ENCODE measurements around the gene GPR161.
"Not testable (repeated sequence)": the region's sequence is repeated elsewhere in the genome, so short reads cannot be mapped to it uniquely, and the experiment has no call there.

GPR161 gene

DNA sequence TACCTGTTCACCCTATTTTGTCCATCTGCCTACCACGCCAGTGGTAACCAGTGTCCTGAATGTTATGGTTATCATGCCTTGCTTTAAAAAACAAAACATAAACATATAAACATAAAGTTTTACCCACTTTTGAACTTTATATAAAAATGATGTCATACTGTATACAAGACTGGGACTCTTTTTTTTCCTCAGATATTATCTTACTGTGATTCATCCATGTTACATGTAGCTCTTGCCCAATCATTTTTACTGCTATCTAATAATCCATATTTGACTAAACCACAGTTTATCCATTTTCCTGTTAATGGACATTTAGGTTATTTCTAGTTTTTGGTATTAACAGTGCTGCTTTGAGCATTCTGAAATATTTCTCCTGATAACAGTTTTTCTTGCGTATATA, 78.8 kb downstream of the GPR161 start:
- Histone ChIP-seq H3K9me3 (ENCODE audit: low read length) (no peaks in the 10 kb centered on the region), H3K79me2 (ENCODE audit: insufficient read depth, low read length) (no peaks in the 10 kb centered on the region), H4K20me1 (ENCODE audit: insufficient read depth, low read length) (no peaks in the 10 kb centered on the region), H2AFZ (ENCODE audit: low read length) (no peak overlapping the region), H3K27ac (ENCODE audit: low read depth, low read length, poor library complexity, severe bottlenecking) (no peak overlapping the region), H3K27me3 (ENCODE audit: insufficient read depth, low read length) (no peaks in the 10 kb centered on the region), H3K36me3 (ENCODE audit: insufficient read depth, low read length) (peaks cover 12% of the 10 kb centered on the region; the same call in 1 of the 2 replicates), H3K9me2 (ENCODE audit: low read depth, low read length) (no peaks in the 10 kb centered on the region), H3F3A (ENCODE audit: insufficient read depth, low read length) (no peaks in the 10 kb centered on the region), H3K4me3 (ENCODE audit: low read depth, low read length, poor library complexity, severe bottlenecking) (no peak overlapping the region), H3K9ac (ENCODE audit: low read length) (no peak overlapping the region), H3K4me1 (ENCODE audit: insufficient read depth, low read length, severe bottlenecking) (peaks cover 11% of the 10 kb centered on the region), H3K4me2 (ENCODE audit: low read length) (no peak overlapping the region)
- TF ChIP-seq EZH2 (IDR thresholded peaks at IDR 0.05; ENCODE audit: borderline replicate concordance, low read length) = no peak
- TF ChIP-seq, protein P1, sequence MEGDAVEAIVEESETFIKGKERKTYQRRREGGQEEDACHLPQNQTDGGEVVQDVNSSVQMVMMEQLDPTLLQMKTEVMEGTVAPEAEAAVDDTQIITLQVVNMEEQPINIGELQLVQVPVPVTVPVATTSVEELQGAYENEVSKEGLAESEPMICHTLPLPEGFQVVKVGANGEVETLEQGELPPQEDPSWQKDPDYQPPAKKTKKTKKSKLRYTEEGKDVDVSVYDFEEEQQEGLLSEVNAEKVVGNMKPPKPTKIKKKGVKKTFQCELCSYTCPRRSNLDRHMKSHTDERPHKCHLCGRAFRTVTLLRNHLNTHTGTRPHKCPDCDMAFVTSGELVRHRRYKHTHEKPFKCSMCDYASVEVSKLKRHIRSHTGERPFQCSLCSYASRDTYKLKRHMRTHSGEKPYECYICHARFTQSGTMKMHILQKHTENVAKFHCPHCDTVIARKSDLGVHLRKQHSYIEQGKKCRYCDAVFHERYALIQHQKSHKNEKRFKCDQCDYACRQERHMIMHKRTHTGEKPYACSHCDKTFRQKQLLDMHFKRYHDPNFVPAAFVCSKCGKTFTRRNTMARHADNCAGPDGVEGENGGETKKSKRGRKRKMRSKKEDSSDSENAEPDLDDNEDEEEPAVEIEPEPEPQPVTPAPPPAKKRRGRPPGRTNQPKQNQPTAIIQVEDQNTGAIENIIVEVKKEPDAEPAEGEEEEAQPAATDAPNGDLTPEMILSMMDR (IDR thresholded peaks at IDR 0.05; ENCODE audit: low read length) = no peak

DNA sequence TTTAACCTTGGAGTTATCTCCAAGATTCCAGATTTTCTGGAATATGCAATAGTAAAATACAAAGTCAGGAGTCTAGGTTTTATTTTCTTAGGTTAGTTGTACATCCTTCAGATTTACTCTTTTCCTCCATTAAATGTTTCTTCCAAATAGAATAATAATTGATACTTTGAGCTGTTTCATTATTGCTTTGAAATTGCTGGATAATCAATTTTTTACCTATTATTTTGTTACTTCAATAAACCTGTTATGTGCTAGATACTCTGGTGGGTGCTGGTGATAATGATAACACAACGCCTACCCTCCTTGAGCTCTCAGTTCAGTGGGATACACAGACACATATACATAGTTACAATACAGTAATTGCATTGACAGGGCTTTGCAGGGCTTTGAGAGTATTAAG, 79.4 kb downstream of the GPR161 start:
- H3K9ac ChIP-seq (ENCODE audit: low read length) = no peak overlapping the region

DNA sequence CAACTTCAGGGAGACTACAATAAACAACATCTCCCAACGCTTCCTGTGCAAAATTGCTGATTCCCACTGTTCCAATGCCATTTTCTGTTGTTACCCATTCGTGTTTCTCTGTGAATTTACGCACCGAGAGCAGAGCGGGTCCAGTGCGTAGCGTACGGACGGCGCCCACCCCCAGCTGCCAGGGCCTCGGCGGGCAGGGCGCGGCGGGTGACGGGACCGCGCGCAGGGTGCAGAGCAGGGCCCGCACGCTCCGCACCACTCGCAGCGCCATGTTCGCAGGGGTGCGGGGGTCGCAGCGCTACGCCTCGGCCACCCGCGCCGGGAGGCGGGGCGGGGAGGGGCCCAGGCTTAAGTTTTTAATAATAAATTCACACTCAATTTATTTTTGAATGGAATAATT, 80.6 kb downstream of the GPR161 start:
- H3K9me3 ChIP-seq (ENCODE audit: low read length); H4K20me1 ChIP-seq (ENCODE audit: insufficient read depth, low read length); H3K27me3 ChIP-seq (ENCODE audit: insufficient read depth, low read length); H3K9me2 ChIP-seq (ENCODE audit: low read depth, low read length); H3K27ac ChIP-seq (ENCODE audit: low read depth, low read length, poor library complexity, severe bottlenecking); H3F3A ChIP-seq (ENCODE audit: insufficient read depth, low read length); H3K4me2 ChIP-seq (ENCODE audit: low read length); H3K4me3 ChIP-seq (ENCODE audit: low read depth, low read length, poor library complexity, severe bottlenecking); H3K9ac ChIP-seq (ENCODE audit: low read length); H2AFZ ChIP-seq (ENCODE audit: low read length); H3K79me2 ChIP-seq (ENCODE audit: insufficient read depth, low read length): not testable (repeated sequence)
- H3K4me1 ChIP-seq (ENCODE audit: insufficient read depth, low read length, severe bottlenecking) = peaks cover 11% of the 10 kb centered on the region
- peaks cover 24% of the 10 kb centered on the region for H3K36me3 ChIP-seq (ENCODE audit: insufficient read depth, low read length)

More for the DNA sequence above, 79.4 kb downstream of the GPR161 start:
- Histone ChIP-seq H3K9me2 (ENCODE audit: low read depth, low read length) (no peaks in the 10 kb centered on the region), H2AFZ (ENCODE audit: low read length) (no peak overlapping the region), H4K20me1 (ENCODE audit: insufficient read depth, low read length) (no peaks in the 10 kb centered on the region), H3K27ac (ENCODE audit: low read depth, low read length, poor library complexity, severe bottlenecking) (no peak overlapping the region), H3K9me3 (ENCODE audit: low read length) (no peaks in the 10 kb centered on the region), H3K4me2 (ENCODE audit: low read length) (no peak overlapping the region), H3K4me3 (ENCODE audit: low read depth, low read length, poor library complexity, severe bottlenecking) (no peak overlapping the region), H3K79me2 (ENCODE audit: insufficient read depth, low read length) (no peaks in the 10 kb centered on the region), H3F3A (ENCODE audit: insufficient read depth, low read length) (no peaks in the 10 kb centered on the region), H3K27me3 (ENCODE audit: insufficient read depth, low read length) (no peaks in the 10 kb centered on the region), H3K4me1 (ENCODE audit: insufficient read depth, low read length, severe bottlenecking) (peaks cover 11% of the 10 kb centered on the region), H3K36me3 (ENCODE audit: insufficient read depth, low read length) (peaks cover 18% of the 10 kb centered on the region; the same call in 1 of the 2 replicates)
- no peak for TF ChIP-seq EZH2 (IDR thresholded peaks at IDR 0.05; ENCODE audit: borderline replicate concordance, low read length)
- TF ChIP-seq, protein P1 (IDR thresholded peaks at IDR 0.05; ENCODE audit: low read length) = no peak

DNA sequence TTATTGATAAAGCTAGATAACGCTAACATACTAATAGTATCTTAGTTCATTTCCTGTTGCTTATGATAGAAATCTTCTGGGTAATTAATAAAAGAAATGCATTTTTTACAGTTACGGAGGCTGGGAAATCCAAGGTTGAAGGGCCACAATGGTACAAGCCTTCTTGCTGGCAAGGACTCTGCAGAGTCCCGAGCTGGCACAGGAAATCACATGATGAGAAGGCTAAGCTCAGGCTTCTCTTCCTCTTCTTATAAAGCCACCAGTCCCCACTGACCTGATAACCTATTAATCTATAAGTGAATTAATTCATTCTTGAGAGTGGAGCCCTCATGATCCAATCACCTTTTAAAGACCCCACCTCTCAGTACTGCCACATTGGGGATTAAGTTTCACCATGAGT, 82.6 kb downstream of the GPR161 start:
- peaks cover 11% of the 10 kb centered on the region for H3K4me1 ChIP-seq (ENCODE audit: insufficient read depth, low read length, severe bottlenecking)
- no peak overlapping the region for H3K4me2 ChIP-seq (ENCODE audit: low read length)
- H3K9ac ChIP-seq (ENCODE audit: low read length) = no peak overlapping the region
- no peaks in the 10 kb centered on the region for H3K27me3 ChIP-seq (ENCODE audit: insufficient read depth, low read length)
- H3K79me2 ChIP-seq (ENCODE audit: insufficient read depth, low read length) = no peaks in the 10 kb centered on the region
- peak overlapping the region; percentile 14 for H3K27ac ChIP-seq (ENCODE audit: low read depth, low read length, poor library complexity, severe bottlenecking)
- no peak overlapping the region for H3K4me3 ChIP-seq (ENCODE audit: low read depth, low read length, poor library complexity, severe bottlenecking)
- H3F3A ChIP-seq (ENCODE audit: insufficient read depth, low read length) = no peaks in the 10 kb centered on the region
- no peaks in the 10 kb centered on the region for H3K9me2 ChIP-seq (ENCODE audit: low read depth, low read length)
- TF ChIP-seq, protein P1 (IDR thresholded peaks at IDR 0.05; ENCODE audit: low read length) = no peak
- TF ChIP-seq EZH2 (IDR thresholded peaks at IDR 0.05; ENCODE audit: borderline replicate concordance, low read length) = no peak
- H3K9me3 ChIP-seq (ENCODE audit: low read length) = no peaks in the 10 kb centered on the region
- H3K36me3 ChIP-seq (ENCODE audit: insufficient read depth, low read length) = peaks cover 22% of the 10 kb centered on the region
- no peaks in the 10 kb centered on the region for H4K20me1 ChIP-seq (ENCODE audit: insufficient read depth, low read length)
- H2AFZ ChIP-seq (ENCODE audit: low read length) = no peak overlapping the region
